GM18519 (cell line): ENCODE measurements around the gene ADAT3.

ENCODE experiments used
- ATAC-seq: cut with Tn5 transposase; IDR thresholded peaks from one replicate; pipeline ENCODE4 v1.9.1; 2021; ENCODE audit warnings: mild to moderate bottlenecking, moderate library complexity; ENCODE audit not compliant: unreplicated experiment, low FRiP score

ADAT3 gene

GRCh38 chr19:1936430-1936829 lies 31.2 kb downstream of the ADAT3 start:
- no peak for ATAC-seq

- no peak for ATAC-seq
Observed at GRCh38 chr19:1936916-1937610, 31.9 kb downstream of the ADAT3 start.

GRCh38 chr19:1938071-1938470 lies 32.9 kb downstream of the ADAT3 start:
- ATAC-seq: no peak

GRCh38 chr19:1941146-1942077 lies 36.2 kb downstream of the ADAT3 start, which contains the start of gene CSNK1G2:
Gene CSNK1G2 (plus strand): TSS chr19:1941172. CDS start chr19:1969773, 28,601 bp downstream.
- ATAC-seq: no peak

- ATAC-seq: no peak
Observed at GRCh38 chr19:1942078-1942933, 37.1 kb downstream of the ADAT3 start.

GRCh38 chr19:1942934-1943555 lies 37.8 kb downstream of the ADAT3 start:
- ATAC-seq: no peak

GRCh38 chr19:1943661-1944087 lies 38.5 kb downstream of the ADAT3 start:
- no peak for ATAC-seq

- no peak for ATAC-seq
Observed at GRCh38 chr19:1944088-1944915, 39.1 kb downstream of the ADAT3 start.

GRCh38 chr19:1944916-1945561 lies 39.8 kb downstream of the ADAT3 start:
- no peak for ATAC-seq

- ATAC-seq: no peak
Observed at GRCh38 chr19:1945899-1946298, 40.7 kb downstream of the ADAT3 start.

GRCh38 chr19:1947651-1948209 lies 42.5 kb downstream of the ADAT3 start:
- ATAC-seq: no peak

GRCh38 chr19:1949304-1950101 lies 44.3 kb downstream of the ADAT3 start:
- no peak for ATAC-seq

GRCh38 chr19:1950640-1951039 lies 45.4 kb downstream of the ADAT3 start:
- no peak for ATAC-seq

GRCh38 chr19:1952635-1953034 lies 47.4 kb downstream of the ADAT3 start:
- ATAC-seq: no peak

- ATAC-seq: no peak
Observed at GRCh38 chr19:1953037-1953436, 47.8 kb downstream of the ADAT3 start.

- ATAC-seq: no peak
Observed at GRCh38 chr19:1953441-1954094, 48.4 kb downstream of the ADAT3 start.

- no peak for ATAC-seq
Observed at GRCh38 chr19:1954532-1954933, 49.3 kb downstream of the ADAT3 start.
